ENCODE measurements around the gene ELL3.
A peak's percentile ranks its signal among the peaks of the same experiment; 100 is the strongest.

- TF ChIP-seq TAF1 (IDR thresholded peaks at IDR 0.05; ENCODE audit: low read depth, low read length) (peak; percentile 82), POLR2AphosphoS5 (IDR thresholded peaks at IDR 0.05; ENCODE audit: low read depth, low read length) (peak; percentile 94)
Observed at GRCh38 chr15:43800286-43801141, 23.7 kb upstream of the ELL3 start, which contains the start of gene HYPK.
